Parathyroid adenoma (tissue), 2 donors: Measurements from ENCODE around the gene MRPL49.

ENCODE experiments used
- H2AFZ ChIP-seq: fragments of 300-600 bp; sonication (generic); one replicate; pipeline ENCODE4 v1.7.0; 2017; ENCODE audit warnings: antibody characterized with exemption, mild to moderate bottlenecking
- H3K27ac ChIP-seq: fragments of 300-600 bp; sonication (generic); one replicate; pipeline ENCODE4 v1.7.0; 2017
- H3K27me3 ChIP-seq: fragments of 300-600 bp; sonication (generic); one replicate; pipeline ENCODE4 v1.7.0; 2017; ENCODE audit warnings: low read length; ENCODE audit not compliant: control insufficient read depth, insufficient read depth
- H3K36me3 ChIP-seq: fragments of 300-600 bp; sonication (generic); one replicate; pipeline ENCODE4 v1.7.0; 2017; ENCODE audit warnings: low read length; ENCODE audit not compliant: control insufficient read depth, insufficient read depth
- H3K4me1 ChIP-seq: fragments of 300-600 bp; sonication (generic); one replicate; pipeline ENCODE4 v1.7.0; 2017; ENCODE audit warnings: control low read depth
- H3K4me2 ChIP-seq: fragments of 300-600 bp; sonication (generic); one replicate; pipeline ENCODE4 v1.7.0; 2017; ENCODE audit warnings: low read length
- H3K4me3 ChIP-seq: fragments of 300-600 bp; sonication (generic); one replicate; pipeline ENCODE4 v1.7.0; 2017; ENCODE audit warnings: low read depth, low read length
- H3K79me2 ChIP-seq: fragments of 300-600 bp; sonication (generic); one replicate; pipeline ENCODE4 v1.7.0; 2017; ENCODE audit warnings: control low read depth
- H3K9ac ChIP-seq: fragments of 300-600 bp; sonication (generic); one replicate; pipeline ENCODE4 v1.7.0; 2017; ENCODE audit warnings: mild to moderate bottlenecking
- H3K9me3 ChIP-seq: fragments of 300-600 bp; sonication (generic); one replicate; pipeline ENCODE4 v1.7.0; 2017; ENCODE audit warnings: low read length; ENCODE audit not compliant: control insufficient read depth
- CTCF ChIP-seq: fragments of 300-600 bp; sonication (generic); IDR thresholded peaks from one replicate; pipeline ENCODE4 v1.7.0; 2017; ENCODE audit warnings: antibody characterized with exemption, mild to moderate bottlenecking
- donor health status: primary hyperparathyroidism.

Gene MRPL49

GRCh38 chr11:65125197-65126056, 3.3 kb downstream of the MRPL49 start:
- Histone ChIP-seq H2AFZ (no peak overlapping the region), H3K36me3 (no peaks in the 10 kb centered on the region)

DNA sequence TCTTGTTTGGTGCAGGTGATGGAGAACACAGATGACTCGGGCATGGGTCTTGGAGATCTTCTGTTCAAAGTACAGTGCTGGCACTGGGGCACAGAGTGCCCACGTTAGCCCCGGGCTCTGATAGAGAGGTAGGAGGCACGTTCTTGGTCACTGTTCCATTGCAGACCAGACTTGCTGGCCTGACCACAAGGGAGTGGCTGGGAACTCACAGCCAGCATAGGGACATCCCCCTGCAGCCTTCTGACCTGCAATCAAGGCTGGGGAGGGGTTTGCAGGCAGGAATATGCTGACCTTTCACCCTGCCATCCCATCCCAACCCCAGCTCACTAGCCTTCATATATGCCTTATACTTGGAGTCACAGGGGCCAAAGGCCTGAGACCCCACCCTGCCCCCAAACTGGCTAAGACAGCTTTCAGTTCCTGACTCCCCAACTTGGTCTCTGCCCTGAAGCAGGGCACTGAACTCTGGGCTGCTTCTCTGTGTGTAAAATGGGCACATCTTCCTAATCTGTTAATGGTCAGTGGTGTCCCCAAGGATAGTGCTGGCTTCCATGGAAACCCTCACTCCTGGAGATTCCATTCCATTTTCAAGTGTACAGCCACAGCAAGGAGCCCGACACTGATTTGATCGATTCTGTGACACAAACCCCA, 4.6 kb downstream of the MRPL49 start:
- no peak overlapping the region for H3K9ac ChIP-seq
- TF ChIP-seq CTCF, result no peak
- H3K4me2 ChIP-seq, result no peak overlapping the region
- H3K27ac ChIP-seq, result no peak overlapping the region
- peaks cover 2% of the 10 kb centered on the region for H3K79me2 ChIP-seq
- no peaks in the 10 kb centered on the region for H3K4me1 ChIP-seq
- no peaks in the 10 kb centered on the region for H3K9me3 ChIP-seq
- H3K36me3 ChIP-seq, result no peaks in the 10 kb centered on the region
- H2AFZ ChIP-seq, result no peak overlapping the region
- no peak overlapping the region for H3K4me3 ChIP-seq
- no peaks in the 10 kb centered on the region for H3K27me3 ChIP-seq

More at GRCh38 chr11:65125197-65126056, 3.3 kb downstream of the MRPL49 start:
- no peak overlapping the region for H3K4me2 ChIP-seq
- no peak overlapping the region for H3K27ac ChIP-seq
- H3K27me3 ChIP-seq, result no peaks in the 10 kb centered on the region
- H3K4me3 ChIP-seq, result no peak overlapping the region
- peaks cover 3% of the 10 kb centered on the region for H3K4me1 ChIP-seq
- no peaks in the 10 kb centered on the region for H3K9me3 ChIP-seq
- no peak overlapping the region for H3K9ac ChIP-seq
- peaks cover 9% of the 10 kb centered on the region for H3K79me2 ChIP-seq
- TF ChIP-seq CTCF, result no peak

DNA sequence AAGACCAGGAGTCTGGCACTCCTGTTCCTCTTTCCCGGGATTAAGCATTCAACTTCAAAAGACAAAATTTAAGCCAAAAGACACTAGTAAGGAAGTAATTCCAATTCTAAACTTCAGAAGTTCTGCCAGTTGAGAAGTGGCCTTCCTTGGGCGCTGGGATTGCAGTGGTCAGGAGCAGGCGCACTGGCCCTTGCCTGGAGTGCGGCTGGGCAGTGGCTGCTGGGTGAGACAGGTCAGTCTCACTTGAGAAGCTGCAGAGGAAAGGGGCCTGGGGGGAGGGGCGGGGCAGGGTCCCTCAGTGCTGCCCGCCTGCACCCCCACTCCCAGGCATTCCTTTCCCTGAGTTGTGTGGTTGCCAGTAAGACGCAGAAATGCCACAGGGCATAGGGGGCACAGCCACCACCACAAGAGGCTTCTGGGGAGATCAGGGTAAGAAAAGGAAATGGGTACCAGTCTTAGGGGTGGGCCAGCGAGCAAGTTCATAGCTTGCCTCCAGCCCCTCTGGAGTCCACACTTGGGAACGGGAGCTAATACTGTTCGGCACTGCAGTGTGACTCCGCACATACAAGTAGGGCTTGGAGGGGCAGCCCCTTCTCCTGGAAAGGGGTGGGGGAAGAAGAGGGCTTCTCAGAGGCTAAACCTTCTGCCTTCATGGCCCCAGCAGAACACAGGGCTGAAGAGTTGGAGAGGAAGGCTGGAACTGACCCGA, 5.5 kb downstream of the MRPL49 start:
- Histone ChIP-seq H3K4me1 (no peaks in the 10 kb centered on the region), H3K9ac (no peak overlapping the region), H3K4me2 (no peak overlapping the region), H2AFZ (no peak overlapping the region), H3K9me3 (no peaks in the 10 kb centered on the region), H3K79me2 (no peaks in the 10 kb centered on the region), H3K27ac (no peak overlapping the region), H3K36me3 (no peaks in the 10 kb centered on the region), H3K27me3 (no peaks in the 10 kb centered on the region), H3K4me3 (no peak overlapping the region)
- no peak for TF ChIP-seq CTCF

DNA sequence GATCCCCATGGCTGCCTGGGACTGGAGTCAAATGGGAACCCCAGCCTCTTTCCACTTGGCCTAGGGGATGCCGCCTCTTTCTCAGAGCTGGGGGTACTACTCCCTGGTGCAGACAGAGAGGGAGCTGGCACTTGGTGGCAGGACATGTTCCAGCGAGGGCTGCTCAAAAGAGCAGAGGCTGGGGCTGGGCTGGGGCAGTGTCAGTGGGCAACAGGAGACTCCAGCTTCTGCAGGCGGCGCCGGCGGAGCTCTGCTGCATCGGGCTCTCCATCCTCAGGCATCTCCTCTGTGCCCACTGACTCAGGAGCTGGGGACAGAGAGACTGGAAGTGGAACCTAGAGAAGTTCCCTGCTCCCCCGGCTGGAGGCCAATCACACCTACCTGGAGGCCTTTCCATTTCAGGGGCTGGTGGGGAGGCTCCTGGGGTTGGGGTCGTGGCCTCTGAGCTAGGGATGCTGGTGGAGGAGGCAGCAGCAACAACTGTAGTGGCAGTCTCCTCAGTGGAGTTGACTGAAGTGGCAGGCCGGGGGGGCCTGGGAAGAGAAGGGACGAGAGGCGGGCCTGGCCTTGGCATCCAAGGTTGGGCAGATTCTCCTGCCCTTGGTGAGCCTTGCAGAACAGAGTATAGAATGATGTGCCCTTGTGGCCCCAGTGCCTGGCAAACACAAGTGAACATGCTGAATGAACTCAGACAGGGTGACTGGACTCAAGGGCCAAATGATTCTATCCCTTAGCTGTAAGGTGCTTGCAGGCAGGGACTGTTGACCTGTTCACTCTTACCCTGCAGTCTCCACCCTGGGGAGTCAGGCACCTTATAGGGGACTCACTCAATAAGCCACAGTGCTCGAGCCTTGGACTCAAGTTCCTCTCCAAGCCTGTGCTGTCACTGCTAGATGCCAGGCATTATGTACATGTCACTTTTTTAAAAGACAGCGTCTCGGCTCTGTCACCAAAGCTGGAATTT, 6.3 kb downstream of the MRPL49 start:
- peaks cover 6% of the 10 kb centered on the region for H3K79me2 ChIP-seq
- peaks cover 2% of the 10 kb centered on the region for H3K4me1 ChIP-seq
- H3K27me3 ChIP-seq, result no peaks in the 10 kb centered on the region
- H3K27ac ChIP-seq, result no peak overlapping the region
- no peak overlapping the region for H3K4me2 ChIP-seq
- H3K4me3 ChIP-seq, result no peak overlapping the region
- no peak overlapping the region for H3K9ac ChIP-seq
- TF ChIP-seq CTCF, result no peak
- H3K9me3 ChIP-seq, result no peaks in the 10 kb centered on the region
- H2AFZ ChIP-seq, result no peak overlapping the region
- H3K36me3 ChIP-seq, result no peaks in the 10 kb centered on the region
